Prostate gland (tissue), 2 donors: Measurements from ENCODE around the gene PRRX1. TPM values are rescaled to one million over a fixed set of nuclear protein-coding genes. Genes with fewer than 3 reads are reported as not detected.

Experiments
- DNase-seq: peaks from one replicate; pipeline ENCODE4 v3.0.0-alpha.2; 2019; ENCODE audit warnings: low spot score
- H3K27ac ChIP-seq, 2 donors: fragments of 200-600 bp; sonication (generic); 2 replicates each; pipeline ENCODE4 v1.5.1; 2017 to 2019
- H3K27me3 ChIP-seq: fragments of 200-600 bp; sonication (generic); replicated peaks from 2 replicates; pipeline ENCODE4 v1.5.1; 2019; ENCODE audit not compliant: insufficient read depth
- H3K36me3 ChIP-seq, 2 donors: fragments of 200-600 bp; sonication (generic); 1 replicate in 1 of 2; 2 replicates in 1 of 2; pipeline versions ENCODE4 v1.5.1 to v1.8.1; 2017 to 2019
- H3K4me1 ChIP-seq: fragments of 200-600 bp; sonication (generic); replicated peaks from 2 replicates; pipeline ENCODE4 v1.5.1; 2019
- H3K4me3 ChIP-seq, 2 donors: fragments of 200-600 bp; sonication (generic); 2 replicates each; pipeline ENCODE4 v1.5.1; 2017 to 2019
- H3K9me3 ChIP-seq: fragments of 200-600 bp; sonication (generic); 2 replicates; pipeline ENCODE4 v1.5.1; 2017
- POLR2A ChIP-seq: fragments of 450-650 bp; IDR thresholded peaks from one replicate; pipeline ENCODE4 v1.6.1; 2016; ENCODE audit warnings: antibody characterized with exemption, mild to moderate bottlenecking
- POLR2AphosphoS5 ChIP-seq: sonication (generic); formaldehyde crosslinking; IDR thresholded peaks from one replicate; pipeline ENCODE4 v1.6.1; 2017; ENCODE audit warnings: antibody characterized with exemption
- WGBS: methylation state at CpG from one replicate; pipeline ENCODE4 v1.1.5; 2018; 5-methylcytosine and 5-hydroxymethylcytosine counted together
- intact Hi-C: fragments of 100-400 bp; cut with DNase I; formaldehyde crosslinking; loops from one replicate; pipeline ENCODE4 v1.14.2; 2022
- total RNA-seq, 2 donors: library from RNA; depleted of rRNA; stranded (reverse); fragments of >200 nt; gene quantifications; one replicate each; pipeline ENCODE4 v1.1.0, GENCODE V29; 2016
- TF ChIP-seq, protein P1 (sequence below), 4 experiments: fragments of 200-600 bp in 2 of 4; fragments of 450-650 bp in 2 of 4; sonication (generic) in 2 of 4; IDR thresholded peaks; 1 replicate in 3 of 4; 2 replicates in 1 of 4; pipeline ENCODE4 v1.5.1; 2016 to 2019; ENCODE audit warnings: antibody characterized with exemption in 4 of 4, mild to moderate bottlenecking in 2 of 4, moderate library complexity in 2 of 4

Gene PRRX1
- total RNA-seq, 2 donors from 2014 or later = 7.0 to 35.2 TPM

DNA sequence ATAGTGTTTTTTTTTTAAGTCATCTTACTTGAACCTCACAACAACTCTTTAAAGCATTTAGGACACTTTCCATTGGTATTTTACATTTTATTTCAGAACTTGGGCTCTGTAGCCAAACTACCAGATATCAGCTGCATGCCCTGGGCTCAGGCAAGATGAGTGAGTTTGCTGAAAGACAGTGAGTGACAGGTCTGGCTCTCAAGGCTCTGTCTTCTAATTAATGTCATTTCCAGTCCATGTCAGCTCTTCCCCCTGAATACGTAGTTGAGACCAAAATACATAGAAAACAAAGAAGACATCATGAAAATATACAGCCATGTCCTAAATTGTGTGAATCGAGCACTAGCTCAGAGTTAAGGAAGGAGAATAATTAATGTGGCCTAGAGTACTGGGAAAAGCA lies 39.7 kb downstream of the PRRX1 start:
- WGBS = 89% methylated on average over 2 of the region's 2 CpGs
- Histone ChIP-seq H3K9me3 (no peaks in the 10 kb centered on the region), H3K36me3 (no peaks in the 10 kb centered on the region), H3K27ac (no peak overlapping the region), H3K4me1 (no peaks in the 10 kb centered on the region), H3K4me3 (no peak overlapping the region), H3K27me3 (no peaks in the 10 kb centered on the region)
- intact Hi-C loops = no loop called here
- no peak for TF ChIP-seq POLR2A
- no peak for TF ChIP-seq POLR2AphosphoS5
- TF ChIP-seq, protein P1, sequence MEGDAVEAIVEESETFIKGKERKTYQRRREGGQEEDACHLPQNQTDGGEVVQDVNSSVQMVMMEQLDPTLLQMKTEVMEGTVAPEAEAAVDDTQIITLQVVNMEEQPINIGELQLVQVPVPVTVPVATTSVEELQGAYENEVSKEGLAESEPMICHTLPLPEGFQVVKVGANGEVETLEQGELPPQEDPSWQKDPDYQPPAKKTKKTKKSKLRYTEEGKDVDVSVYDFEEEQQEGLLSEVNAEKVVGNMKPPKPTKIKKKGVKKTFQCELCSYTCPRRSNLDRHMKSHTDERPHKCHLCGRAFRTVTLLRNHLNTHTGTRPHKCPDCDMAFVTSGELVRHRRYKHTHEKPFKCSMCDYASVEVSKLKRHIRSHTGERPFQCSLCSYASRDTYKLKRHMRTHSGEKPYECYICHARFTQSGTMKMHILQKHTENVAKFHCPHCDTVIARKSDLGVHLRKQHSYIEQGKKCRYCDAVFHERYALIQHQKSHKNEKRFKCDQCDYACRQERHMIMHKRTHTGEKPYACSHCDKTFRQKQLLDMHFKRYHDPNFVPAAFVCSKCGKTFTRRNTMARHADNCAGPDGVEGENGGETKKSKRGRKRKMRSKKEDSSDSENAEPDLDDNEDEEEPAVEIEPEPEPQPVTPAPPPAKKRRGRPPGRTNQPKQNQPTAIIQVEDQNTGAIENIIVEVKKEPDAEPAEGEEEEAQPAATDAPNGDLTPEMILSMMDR (IDR thresholded peaks at IDR 0.05) = no peak
- no peak for DNase-seq

DNA sequence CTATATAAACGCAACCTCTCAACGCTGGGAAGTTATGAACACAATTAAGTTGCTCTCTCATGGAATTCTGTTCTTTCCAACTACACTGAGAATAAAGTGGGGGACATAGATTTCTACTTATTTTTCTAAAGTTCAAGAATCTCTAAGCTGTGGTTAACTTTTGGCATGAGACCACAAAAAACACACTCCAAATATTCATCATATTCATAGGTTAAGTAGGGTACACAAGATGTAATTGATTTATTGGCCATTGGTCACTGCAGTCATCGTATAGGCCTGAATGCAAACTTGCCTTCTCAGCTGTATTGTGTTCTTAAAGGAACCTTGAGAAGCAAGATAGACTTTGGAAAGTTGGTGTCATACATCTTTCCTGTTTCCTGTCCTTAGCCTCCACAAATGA lies 40.3 kb downstream of the PRRX1 start:
- no peak overlapping the region for H3K4me3 ChIP-seq
- no peak for DNase-seq
- no peaks in the 10 kb centered on the region for H3K9me3 ChIP-seq
- H3K36me3 ChIP-seq = no peaks in the 10 kb centered on the region
- WGBS = 90% methylated on average over 3 of the region's 3 CpGs
- no peaks in the 10 kb centered on the region for H3K27me3 ChIP-seq
- H3K27ac ChIP-seq = no peak overlapping the region
- intact Hi-C loops = no loop called here
- H3K4me1 ChIP-seq = no peaks in the 10 kb centered on the region
- TF ChIP-seq POLR2A (no peak), POLR2AphosphoS5 (no peak)
- TF ChIP-seq, protein P1 (IDR thresholded peaks at IDR 0.05) = no peak

DNA sequence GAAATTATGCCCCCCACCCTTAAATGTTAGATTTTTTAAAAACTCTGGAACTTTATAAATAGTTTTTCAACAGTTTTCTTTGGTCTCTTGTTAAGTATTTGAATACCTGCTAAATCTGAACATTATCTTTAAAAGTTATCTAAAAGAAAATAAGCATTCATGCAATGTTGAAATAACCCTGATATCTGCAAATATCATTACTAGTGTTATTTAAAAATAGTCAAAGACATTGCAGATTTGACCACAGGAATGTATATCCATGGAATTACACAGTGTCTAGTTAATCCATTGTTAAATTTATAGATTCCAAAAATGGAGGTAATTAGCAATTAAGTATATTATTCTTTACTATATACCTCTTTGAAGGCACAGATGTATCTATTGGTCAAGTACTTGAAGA lies 42.0 kb downstream of the PRRX1 start:
- no peaks in the 10 kb centered on the region for H3K4me1 ChIP-seq
- TF ChIP-seq POLR2A (no peak), POLR2AphosphoS5 (no peak)
- H3K36me3 ChIP-seq = no peaks in the 10 kb centered on the region
- intact Hi-C loops = no loop called here
- no peaks in the 10 kb centered on the region for H3K9me3 ChIP-seq
- H3K27ac ChIP-seq = no peak overlapping the region
- no peak for DNase-seq
- H3K4me3 ChIP-seq = no peak overlapping the region
- H3K27me3 ChIP-seq = no peaks in the 10 kb centered on the region

DNA sequence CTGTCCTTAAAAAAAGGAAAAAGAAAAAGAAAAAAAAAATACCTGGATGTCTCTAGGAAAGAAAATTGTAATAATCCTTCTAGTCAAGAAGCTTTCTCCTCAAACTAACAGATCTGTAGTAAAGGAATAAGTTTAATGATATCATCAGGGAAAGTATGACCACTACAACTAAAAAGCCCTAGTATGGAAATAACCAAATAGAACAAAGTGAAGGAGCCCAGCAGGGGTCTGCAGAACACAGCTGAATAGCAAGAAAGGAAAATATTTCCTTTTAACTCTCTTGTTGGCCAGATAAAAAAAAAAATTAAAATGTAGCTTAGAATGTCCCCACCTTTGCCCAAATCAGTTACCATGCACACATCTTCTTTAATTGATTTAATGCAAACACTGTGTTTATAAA lies 43.2 kb downstream of the PRRX1 start:
- no peaks in the 10 kb centered on the region for H3K27me3 ChIP-seq
- H3K27ac ChIP-seq = no peak overlapping the region
- no peaks in the 10 kb centered on the region for H3K9me3 ChIP-seq
- H3K4me3 ChIP-seq = no peak overlapping the region
- H3K36me3 ChIP-seq = no peaks in the 10 kb centered on the region
- DNase-seq = no peak
- H3K4me1 ChIP-seq = no peaks in the 10 kb centered on the region
- intact Hi-C loops = no loop called here
- no peak for TF ChIP-seq POLR2A
- TF ChIP-seq, protein P1 (IDR thresholded peaks at IDR 0.05) = no peak
- TF ChIP-seq POLR2AphosphoS5 = no peak

DNA sequence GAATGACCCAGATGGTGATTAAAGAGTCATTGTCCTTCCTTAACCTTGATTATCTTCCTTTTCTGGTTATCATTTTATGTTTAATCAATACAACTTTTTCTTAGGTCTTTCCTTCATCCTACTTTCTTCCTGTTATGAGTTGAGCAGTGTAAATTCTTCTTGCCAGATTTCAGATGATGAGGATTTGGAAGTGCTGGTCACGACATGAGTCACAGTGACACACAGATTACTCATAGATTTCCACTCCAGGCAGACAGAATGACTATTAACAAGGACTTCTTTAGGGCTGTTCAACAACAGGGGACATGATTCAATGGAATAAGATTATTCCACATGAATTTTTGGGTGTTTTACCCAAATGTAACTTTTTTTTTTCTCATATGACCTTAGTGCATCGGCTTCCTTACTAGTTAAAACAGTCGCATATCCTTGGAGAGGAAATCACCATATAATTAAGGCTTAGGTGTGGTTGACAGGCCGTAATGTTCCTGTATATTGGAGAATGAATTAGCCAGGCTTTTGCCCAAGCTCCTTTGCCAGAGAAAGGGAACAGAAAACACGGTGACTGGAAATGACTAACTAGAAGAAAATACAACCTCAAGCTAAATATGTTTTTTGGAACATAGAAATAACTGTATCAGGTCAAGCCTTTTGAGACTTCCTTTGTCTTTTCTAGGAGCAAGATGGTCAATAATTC lies 44.2 kb downstream of the PRRX1 start:
- H3K4me1 ChIP-seq = no peaks in the 10 kb centered on the region

More for the DNA sequence above, 44.2 kb downstream of the PRRX1 start:
- no peak for TF ChIP-seq POLR2A
- TF ChIP-seq, protein P1 (IDR thresholded peaks at IDR 0.05) = no peak
- TF ChIP-seq POLR2AphosphoS5 = no peak
- no peaks in the 10 kb centered on the region for H3K27me3 ChIP-seq
- WGBS = 69% methylated on average over 5 of the region's 5 CpGs
- DNase-seq = no peak
- H3K4me3 ChIP-seq = no peak overlapping the region
- intact Hi-C loops = no loop called here
- H3K36me3 ChIP-seq = no peaks in the 10 kb centered on the region
- no peak overlapping the region for H3K27ac ChIP-seq
- no peaks in the 10 kb centered on the region for H3K9me3 ChIP-seq
